Chondrocyte (in vitro differentiated cells): Measurements from ENCODE around the gene RTL10. TPM values are rescaled to one million over a fixed set of nuclear protein-coding genes. Genes with fewer than 3 reads are reported as not detected.

ENCODE experiments used
- DNase-seq: peaks from one replicate; pipeline ENCODE4 v3.0.0; 2021; ENCODE audit warnings: mixed read lengths, low spot score
- H3K27ac Mint-ChIP-seq: one replicate; pipeline ENCODE4 v1.8.0; 2021; ENCODE audit warnings: mild to moderate bottlenecking, moderate library complexity, mixed read lengths; ENCODE audit not compliant: unreplicated experiment
- H3K27me3 Mint-ChIP-seq: 2 replicates; pipeline ENCODE4 v1.8.0; 2021; ENCODE audit warnings: low read depth, mixed read lengths
- H3K36me3 Mint-ChIP-seq: 2 replicates; pipeline ENCODE4 v1.8.0; 2021; ENCODE audit warnings: low read depth, mixed read lengths
- H3K4me1 Mint-ChIP-seq: 2 replicates; pipeline ENCODE4 v1.8.0; 2021; ENCODE audit warnings: low read depth, mild to moderate bottlenecking, mixed read lengths
- H3K4me3 Mint-ChIP-seq: one replicate; pipeline ENCODE4 v1.8.0; 2021; ENCODE audit warnings: mild to moderate bottlenecking, moderate library complexity, mixed read lengths; ENCODE audit not compliant: unreplicated experiment
- H3K9me3 Mint-ChIP-seq: 2 replicates; pipeline ENCODE4 v1.8.0; 2021; ENCODE audit warnings: low read depth, mixed read lengths
- total RNA-seq: library from RNA; stranded (reverse); gene quantifications from 3 replicates; pipeline ENCODE4 v1.2.1, GENCODE V29; 2021
- TF ChIP-seq, protein P1 (sequence below): fragments of 200-600 bp; sonication (generic); IDR thresholded peaks from 2 replicates; pipeline ENCODE4 v1.5.0; 2021; ENCODE audit warnings: antibody characterized with exemption, mild to moderate bottlenecking, moderate library complexity

Gene RTL10
- total RNA-seq, 1 donor from 2014 or later = 15.6 TPM

GRCh38 chr22:19866665-19867009 is 12.0 kb upstream of the RTL10 start:
- no peaks in the 10 kb centered on the region for H3K36me3 Mint-ChIP-seq
- no peak overlapping the region for H3K27ac Mint-ChIP-seq
- no peak overlapping the region for H3K4me3 Mint-ChIP-seq
- TF ChIP-seq, protein P1, sequence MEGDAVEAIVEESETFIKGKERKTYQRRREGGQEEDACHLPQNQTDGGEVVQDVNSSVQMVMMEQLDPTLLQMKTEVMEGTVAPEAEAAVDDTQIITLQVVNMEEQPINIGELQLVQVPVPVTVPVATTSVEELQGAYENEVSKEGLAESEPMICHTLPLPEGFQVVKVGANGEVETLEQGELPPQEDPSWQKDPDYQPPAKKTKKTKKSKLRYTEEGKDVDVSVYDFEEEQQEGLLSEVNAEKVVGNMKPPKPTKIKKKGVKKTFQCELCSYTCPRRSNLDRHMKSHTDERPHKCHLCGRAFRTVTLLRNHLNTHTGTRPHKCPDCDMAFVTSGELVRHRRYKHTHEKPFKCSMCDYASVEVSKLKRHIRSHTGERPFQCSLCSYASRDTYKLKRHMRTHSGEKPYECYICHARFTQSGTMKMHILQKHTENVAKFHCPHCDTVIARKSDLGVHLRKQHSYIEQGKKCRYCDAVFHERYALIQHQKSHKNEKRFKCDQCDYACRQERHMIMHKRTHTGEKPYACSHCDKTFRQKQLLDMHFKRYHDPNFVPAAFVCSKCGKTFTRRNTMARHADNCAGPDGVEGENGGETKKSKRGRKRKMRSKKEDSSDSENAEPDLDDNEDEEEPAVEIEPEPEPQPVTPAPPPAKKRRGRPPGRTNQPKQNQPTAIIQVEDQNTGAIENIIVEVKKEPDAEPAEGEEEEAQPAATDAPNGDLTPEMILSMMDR = no peak
- H3K27me3 Mint-ChIP-seq = no peaks in the 10 kb centered on the region
- no peaks in the 10 kb centered on the region for H3K9me3 Mint-ChIP-seq
- no peak for DNase-seq
- H3K4me1 Mint-ChIP-seq = peaks cover 15% of the 10 kb centered on the region

DNA sequence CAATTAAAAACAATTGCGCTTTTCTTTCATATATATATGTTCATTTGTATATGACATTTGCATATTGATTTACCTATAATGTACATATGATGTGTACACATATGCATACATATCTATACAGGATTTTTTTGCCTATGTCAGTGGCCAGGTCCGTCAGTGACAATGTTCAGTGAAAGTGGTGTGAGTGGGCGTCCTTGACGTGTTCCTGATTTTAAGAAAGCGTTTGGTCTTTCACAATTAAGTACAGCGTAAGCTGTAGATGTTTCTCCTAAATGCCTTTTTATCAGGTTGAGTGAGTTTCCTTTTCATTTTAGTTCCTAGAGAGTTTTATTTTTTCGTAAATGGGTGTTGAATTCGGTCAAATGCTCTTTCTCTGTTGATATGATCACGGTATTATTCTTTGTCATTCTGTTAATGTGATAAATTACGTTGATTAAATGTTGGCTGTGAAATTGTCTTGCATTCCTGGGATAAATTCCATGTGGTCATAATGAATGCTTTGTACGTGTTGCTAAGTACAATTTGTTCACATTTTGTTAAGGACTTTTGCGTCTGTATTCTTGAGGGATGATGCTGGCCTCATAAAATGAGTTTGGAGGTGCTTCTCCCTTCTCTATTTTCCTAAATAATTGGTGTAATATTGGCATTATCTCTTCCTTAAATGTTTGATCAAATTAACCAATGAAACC is 10.6 kb upstream of the RTL10 start:
- Mint-ChIP-seq H3K9me3 (no peaks in the 10 kb centered on the region), H3K4me3 (no peak overlapping the region), H3K4me1 (peaks cover 15% of the 10 kb centered on the region), H3K27me3 (no peaks in the 10 kb centered on the region), H3K36me3 (no peaks in the 10 kb centered on the region), H3K27ac (peak overlapping the region; percentile 38)
- TF ChIP-seq, protein P1 = no peak
- no peak for DNase-seq

DNA sequence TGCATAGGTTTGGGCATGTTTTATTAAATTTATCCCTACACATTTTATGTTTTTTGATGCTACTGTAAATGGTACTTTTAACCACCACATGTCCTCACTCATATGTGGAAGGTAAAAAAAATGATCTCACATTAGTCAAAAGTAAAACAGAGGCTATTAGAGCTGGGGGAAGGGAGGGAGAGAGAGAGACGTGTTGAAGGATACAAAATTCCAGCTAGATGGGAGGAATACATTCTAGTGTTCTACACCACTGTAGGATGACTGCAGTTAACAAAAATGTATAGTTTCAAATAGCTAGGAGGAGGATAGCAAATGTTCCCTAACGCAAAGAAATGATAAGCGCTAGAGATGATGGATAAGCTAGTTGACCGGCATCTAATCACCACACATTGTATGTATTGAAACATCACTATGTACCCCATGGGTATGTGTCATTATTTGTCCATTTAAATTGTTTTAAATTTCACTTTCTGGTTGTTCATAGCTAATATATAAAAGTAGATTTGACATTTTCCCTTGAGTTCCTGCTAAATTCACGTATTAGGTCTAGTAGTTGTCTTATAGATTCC is 9.9 kb upstream of the RTL10 start:
- Mint-ChIP-seq H3K36me3 (no peaks in the 10 kb centered on the region), H3K27ac (peak overlapping the region; percentile 18), H3K9me3 (no peaks in the 10 kb centered on the region), H3K27me3 (no peaks in the 10 kb centered on the region), H3K4me1 (peaks cover 15% of the 10 kb centered on the region), H3K4me3 (no peak overlapping the region)
- DNase-seq = no peak
- TF ChIP-seq, protein P1 = no peak

- Mint-ChIP-seq H3K36me3 (no peaks in the 10 kb centered on the region), H3K27ac (no peak overlapping the region), H3K9me3 (no peaks in the 10 kb centered on the region), H3K4me1 (peaks cover 15% of the 10 kb centered on the region), H3K4me3 (no peak overlapping the region), H3K27me3 (no peaks in the 10 kb centered on the region)
- no peak for DNase-seq
- TF ChIP-seq, protein P1 = no peak
Observed at GRCh38 chr22:19863571-19863970, 8.9 kb upstream of the RTL10 start.

DNA sequence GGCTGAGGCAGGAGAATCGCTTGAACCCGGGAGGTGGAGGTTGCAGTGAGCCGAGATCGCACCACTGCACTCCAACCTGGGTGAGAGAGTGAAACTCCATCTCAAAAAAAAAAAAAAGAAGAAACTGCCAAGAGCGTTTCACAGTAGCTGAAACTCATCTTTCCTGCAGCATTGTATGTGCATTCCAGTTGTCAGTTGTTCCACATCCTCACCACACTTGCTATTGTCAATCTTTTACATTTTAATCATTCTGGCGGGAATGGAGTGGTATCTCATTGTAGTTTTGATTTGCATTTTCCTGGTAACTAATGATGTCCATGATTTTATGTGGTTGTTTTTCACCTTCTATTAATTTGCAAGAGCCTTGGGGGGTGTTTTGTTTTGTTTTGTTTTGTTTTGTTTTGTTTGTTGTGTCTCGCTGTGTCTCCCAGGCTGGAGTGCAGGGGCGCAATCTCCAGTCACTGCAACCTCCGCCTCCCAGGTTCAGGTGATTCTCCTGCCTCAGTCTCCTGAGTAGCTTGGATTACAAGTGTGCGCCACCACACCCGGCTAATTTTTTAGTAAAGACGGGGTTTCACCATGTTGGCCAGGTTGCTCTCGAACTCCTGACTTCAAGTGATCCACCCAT is 8.1 kb upstream of the RTL10 start:
- Mint-ChIP-seq H3K27ac (no peak overlapping the region), H3K27me3 (no peaks in the 10 kb centered on the region), H3K4me1 (peaks cover 15% of the 10 kb centered on the region), H3K9me3 (no peaks in the 10 kb centered on the region), H3K36me3 (no peaks in the 10 kb centered on the region), H3K4me3 (no peak overlapping the region)
- TF ChIP-seq, protein P1 = no peak
- no peak for DNase-seq
